ENCODE results near the gene TBC1D14. TPM values are rescaled to one million over a fixed set of nuclear protein-coding genes. Genes with fewer than 3 reads are reported as not detected.
"Not testable (repeated sequence)": the region's sequence is repeated elsewhere in the genome, so short reads cannot be mapped to it uniquely, and the experiment has no call there.

Gene TBC1D14
- total RNA-seq, 2 experiments from 2014 or later: 49.0 to 49.1 TPM

DNA sequence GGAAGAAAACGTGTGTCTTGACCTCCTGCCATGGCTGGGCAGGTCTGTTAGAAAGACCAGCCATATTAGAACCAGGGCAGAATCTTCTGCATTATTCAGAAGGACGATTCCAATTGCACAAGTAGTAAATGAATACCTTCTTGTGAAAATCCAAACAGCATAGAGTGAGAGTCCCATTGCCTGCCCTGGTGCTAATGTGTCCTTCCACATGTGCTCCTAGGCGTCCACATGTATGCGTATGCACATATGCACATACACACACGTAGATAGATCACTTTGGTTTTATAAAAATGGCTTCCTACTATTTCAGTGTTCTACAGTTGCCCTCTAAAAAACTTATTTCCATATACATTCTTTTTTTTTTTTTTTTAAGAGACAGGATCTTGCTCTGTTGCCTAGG is 168.4 kb downstream of the TBC1D14 start:
- DNase-seq: no peak
- Mint-ChIP-seq H3K36me3 (no peaks in the 10 kb centered on the region), H3K4me1 (no peaks in the 10 kb centered on the region), H3K27me3 (peaks cover 35% of the 10 kb centered on the region), H3K9me3 (ENCODE audit: low read depth) (no peaks in the 10 kb centered on the region), H3K4me3 (no peak overlapping the region), H3K27ac (no peak overlapping the region)
- ATAC-seq: no peak
- CTCF ChIA-PET: interaction anchor here (2.7 kb wide), 1 partner anchor 8 kb away, joined by 7 read pairs; no protein-coding TSS in a partner anchor

- ATAC-seq, H3K4me1 Mint-ChIP-seq: not testable (repeated sequence)
Measured at GRCh38 chr4:7079483-7079882, 169.9 kb downstream of the TBC1D14 start.

DNA sequence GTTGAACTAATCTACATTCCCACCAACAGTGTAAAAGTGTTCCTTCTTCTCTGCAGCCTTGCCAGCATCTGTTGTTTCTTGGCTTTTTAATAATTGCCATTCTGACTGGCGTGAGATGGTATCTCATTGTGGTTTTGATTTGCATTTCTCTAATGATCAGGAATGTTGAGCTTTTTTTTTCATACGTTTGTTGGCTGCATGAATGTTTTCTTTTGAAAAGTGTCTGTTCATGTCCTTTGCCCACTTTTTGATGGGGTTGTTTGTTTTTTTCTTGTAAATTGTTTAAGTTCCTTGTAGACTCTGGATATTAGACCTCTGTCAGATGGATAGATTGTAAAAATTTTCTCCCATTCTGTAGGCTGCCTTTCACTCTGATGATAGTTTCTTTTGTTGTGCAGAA is 170.3 kb downstream of the TBC1D14 start:
- DNase-seq: not testable (repeated sequence)

More at GRCh38 chr4:7079483-7079882, 169.9 kb downstream of the TBC1D14 start:
- H3K9me3 Mint-ChIP-seq (ENCODE audit: low read depth); H3K27ac Mint-ChIP-seq; H3K4me3 Mint-ChIP-seq; DNase-seq; H3K36me3 Mint-ChIP-seq: not testable (repeated sequence)
- CTCF ChIA-PET: interaction anchor here (1.4 to 2.7 kb wide), 2 partner anchors 10 to 12 kb away, joined by 6 to 7 read pairs; partner anchors contain the start of gene GRPEL1
- peaks cover 43% of the 10 kb centered on the region for H3K27me3 Mint-ChIP-seq

More for the DNA sequence above, 170.3 kb downstream of the TBC1D14 start:
- CTCF ChIA-PET: interaction anchor here (0.6 to 2.7 kb wide), 3 partner anchors 10 to 230 kb away, joined by 3 to 7 read pairs (median 6); partner anchors contain the start of gene GRPEL1
- ATAC-seq; H3K4me3 Mint-ChIP-seq; H3K9me3 Mint-ChIP-seq (ENCODE audit: low read depth); H3K36me3 Mint-ChIP-seq; H3K27ac Mint-ChIP-seq; H3K4me1 Mint-ChIP-seq: not testable (repeated sequence)
- peaks cover 47% of the 10 kb centered on the region for H3K27me3 Mint-ChIP-seq

Other genes with a start within 250 kb of the TBC1D14 start
- gene S100P, start 215.9 kb upstream of the TBC1D14 start, total RNA-seq: 1 to 10 TPM; 1.3 to 5.6 TPM
- gene MRFAP1L1, start 200.0 kb upstream of the TBC1D14 start, total RNA-seq: 10 to 100 TPM; 60.7 to 61.9 TPM
- 10 to 100 TPM; 21.8 to 22.3 TPM for gene BLOC1S4, start 193.7 kb upstream of the TBC1D14 start, total RNA-seq
- 10 to 100 TPM; 17.5 to 19.8 TPM for gene KIAA0232, start 127.1 kb upstream of the TBC1D14 start, total RNA-seq
- gene TADA2B, start 133.5 kb downstream of the TBC1D14 start, total RNA-seq: 10 to 100 TPM; 16.9 to 21.4 TPM
- 10 to 100 TPM; 40.0 to 59.9 TPM for gene GRPEL1, start 158.2 kb downstream of the TBC1D14 start, total RNA-seq